ENCODE measurements around the gene NCBP2.

Gene NCBP2

DNA sequence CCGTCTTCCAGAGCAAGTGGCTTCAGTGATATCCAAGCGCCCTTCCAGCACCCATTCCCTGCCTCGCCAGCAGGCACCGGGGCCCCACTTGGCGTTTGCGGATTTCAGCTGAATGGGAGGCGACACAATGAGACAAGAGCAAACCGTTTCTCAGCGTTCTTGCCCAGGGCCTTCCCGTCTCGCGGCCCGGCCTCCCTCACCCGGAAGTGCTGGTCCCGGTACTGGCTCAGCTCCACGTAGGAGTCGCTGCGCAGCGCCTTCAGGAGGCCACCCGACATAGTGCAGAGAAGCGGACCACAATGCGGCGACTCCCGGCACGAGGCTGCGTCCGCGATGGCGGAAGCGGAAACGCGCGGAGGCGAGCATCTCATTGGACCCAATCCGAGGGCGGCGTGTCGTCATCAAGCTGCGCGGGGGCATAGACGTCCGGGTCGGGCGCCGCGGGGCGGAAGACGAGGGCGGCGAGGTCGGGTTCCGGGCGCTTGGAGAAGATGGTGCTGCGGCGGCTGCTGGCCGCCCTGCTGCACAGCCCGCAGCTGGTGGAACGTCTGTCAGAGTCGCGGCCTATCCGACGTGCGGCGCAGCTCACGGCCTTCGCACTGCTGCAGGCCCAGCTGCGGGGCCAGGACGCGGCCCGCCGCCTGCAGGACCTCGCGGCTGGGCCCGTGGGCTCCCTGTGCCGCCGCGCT lies at the start of gene NCBP2:
TSS of gene NCBP2 (minus strand) at position 303 of the 689 bp plus-strand sequence. CDS start at position 278, 25 bp downstream.
- peak; percentile 96 for DNase-seq (ENCODE audit: low spot score)

DNA sequence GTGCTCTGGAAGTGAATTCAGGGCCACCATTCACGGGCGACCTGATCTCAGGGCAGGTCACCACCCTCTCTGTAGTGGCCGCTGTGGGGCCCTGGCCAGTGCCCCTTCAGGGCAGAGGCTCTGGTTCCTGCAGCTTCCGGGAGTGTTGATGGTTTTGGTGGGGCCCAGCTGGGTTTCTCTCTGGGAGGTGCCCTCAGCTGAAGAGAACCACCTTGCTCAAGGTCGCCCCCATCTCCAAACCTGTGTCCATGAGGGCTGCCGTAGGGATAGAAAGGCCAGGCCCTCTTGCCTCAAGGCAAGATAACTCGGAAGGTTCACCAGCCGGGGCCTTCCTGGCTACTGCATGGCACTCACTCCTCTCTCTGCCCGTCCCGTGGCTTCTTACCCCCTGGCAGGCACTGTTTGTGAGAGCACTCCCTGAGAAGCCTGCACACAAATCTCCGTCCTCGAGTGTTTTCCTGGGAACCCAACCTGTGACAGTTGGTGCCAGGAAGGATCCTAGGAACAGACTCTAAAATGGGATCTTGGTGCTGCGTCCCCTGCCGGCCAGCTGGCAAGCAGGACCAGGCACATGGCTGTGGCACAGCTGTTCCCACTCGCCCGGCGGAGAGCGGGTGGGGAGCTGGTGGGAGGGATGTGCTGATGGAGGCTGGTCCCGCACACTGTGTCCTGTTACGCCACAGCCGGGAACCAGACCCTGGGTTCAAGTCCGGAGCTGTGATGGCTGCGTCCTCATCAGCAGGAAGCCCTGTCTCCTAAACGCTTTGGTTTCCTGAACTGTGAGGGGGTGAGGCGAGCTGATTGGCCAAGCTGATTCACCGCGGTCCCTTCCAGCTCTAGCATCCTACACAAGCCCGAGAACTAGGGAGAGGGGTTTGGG lies 49.5 kb upstream of the NCBP2 start:
- no peak for DNase-seq (ENCODE audit: low spot score)

- DNase-seq (ENCODE audit: low spot score) = no peak
Observed at GRCh38 chr3:196990601-196991007, 48.3 kb upstream of the NCBP2 start.

DNA sequence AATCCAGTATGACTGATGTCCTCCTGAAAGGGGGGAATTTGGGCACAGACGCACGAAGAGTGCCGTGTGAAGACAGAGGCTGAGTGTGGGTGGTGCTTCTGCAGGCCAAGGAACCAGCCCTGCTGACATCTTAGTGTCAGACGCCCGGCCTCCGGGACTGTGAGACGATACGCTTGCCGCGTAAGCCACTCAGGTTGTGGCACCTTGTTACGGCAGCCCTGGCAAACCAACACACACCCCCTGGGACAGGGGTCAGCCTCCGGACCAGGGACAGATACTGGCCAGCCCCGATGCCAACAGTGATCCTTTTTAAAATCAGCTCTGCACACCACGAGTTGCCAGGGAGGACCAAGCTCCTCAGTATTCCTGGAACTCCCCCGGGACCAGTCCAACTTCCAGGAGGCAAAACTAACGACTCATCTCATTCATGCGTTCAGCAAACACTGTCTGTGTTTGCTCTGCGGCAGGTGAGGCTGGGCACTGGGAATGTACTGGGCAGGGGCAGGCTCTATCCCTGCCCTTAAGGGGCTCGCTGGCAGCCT lies 47.5 kb upstream of the NCBP2 start:
- DNase-seq (ENCODE audit: low spot score) = no peak

GRCh38 chr3:196988241-196989029 lies 46.1 kb upstream of the NCBP2 start:
- DNase-seq (ENCODE audit: low spot score) = peak; percentile 47

GRCh38 chr3:196987022-196987421 lies 44.7 kb upstream of the NCBP2 start:
- DNase-seq (ENCODE audit: low spot score) = no peak

GRCh38 chr3:196985954-196986885 lies 43.9 kb upstream of the NCBP2 start:
- no peak for DNase-seq (ENCODE audit: low spot score)

DNA sequence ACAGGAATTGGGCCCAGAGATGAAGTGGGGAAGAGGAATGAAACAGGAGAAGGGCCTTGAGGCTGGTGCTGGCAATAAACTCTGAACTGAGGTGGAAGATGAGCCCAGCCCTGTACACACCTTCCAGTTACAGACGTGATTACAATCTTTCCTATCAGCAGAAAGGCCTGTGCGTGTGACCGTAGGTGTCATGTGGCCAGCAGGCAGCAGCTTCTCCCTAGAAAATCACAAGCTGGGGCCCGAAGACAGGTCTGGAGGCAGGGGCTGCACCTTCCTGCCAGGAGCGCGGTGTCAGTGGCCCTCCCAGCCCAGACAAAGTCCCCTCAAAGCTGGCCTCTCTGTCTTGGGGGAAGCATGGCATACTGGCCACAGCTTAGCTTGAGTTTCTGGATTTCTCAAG lies 43.0 kb upstream of the NCBP2 start:
- no peak for DNase-seq (ENCODE audit: low spot score)

DNA sequence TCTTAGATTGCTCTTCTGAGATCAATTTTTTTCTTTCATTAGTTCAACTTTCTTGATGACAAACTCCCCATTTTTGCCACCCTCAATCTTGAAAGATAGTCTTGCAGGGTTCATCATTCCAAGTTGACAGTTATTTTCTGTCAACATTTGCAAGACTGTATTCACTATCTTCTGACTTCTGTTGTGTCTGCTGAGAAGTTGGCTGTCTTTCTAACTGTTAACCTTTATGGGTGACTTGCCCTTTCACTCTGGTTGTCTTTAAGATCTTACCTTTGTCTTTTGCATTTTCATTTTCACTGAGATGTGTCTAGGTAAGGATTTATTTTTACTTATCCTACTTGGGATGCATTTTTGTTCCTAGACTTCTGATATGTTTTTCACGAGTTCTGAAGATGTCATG lies 40.9 kb upstream of the NCBP2 start:
- DNase-seq (ENCODE audit: low spot score) = no peak

- no peak for DNase-seq (ENCODE audit: low spot score)
Observed at GRCh38 chr3:196981657-196982056, 39.3 kb upstream of the NCBP2 start.

DNA sequence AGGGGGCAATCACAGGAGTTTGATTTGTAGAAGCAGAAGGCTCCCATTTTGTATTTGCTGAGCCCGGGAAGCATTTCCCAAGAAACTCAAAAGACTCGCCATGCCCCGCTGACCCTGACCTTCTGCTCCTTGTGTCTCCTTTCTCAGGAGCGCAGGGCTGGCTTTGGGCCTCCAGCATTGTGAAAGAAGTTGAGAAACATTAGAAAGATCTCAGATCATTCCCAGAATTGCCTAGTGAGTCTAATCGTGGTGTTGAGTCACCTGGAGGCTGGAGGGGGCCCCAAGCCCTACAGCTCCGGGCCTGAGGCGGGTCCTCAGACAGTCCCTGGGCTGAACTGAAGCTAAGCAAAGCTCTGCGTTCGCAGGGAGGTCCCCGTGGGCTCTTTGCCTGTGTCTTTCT lies 37.2 kb upstream of the NCBP2 start:
- peak; percentile 33 for DNase-seq (ENCODE audit: low spot score)

- DNase-seq (ENCODE audit: low spot score) = no peak
Observed at GRCh38 chr3:196976941-196977340, 34.6 kb upstream of the NCBP2 start.

GRCh38 chr3:196975349-196975748 lies 33.0 kb upstream of the NCBP2 start:
- DNase-seq (ENCODE audit: low spot score) = no peak

- no peak for DNase-seq (ENCODE audit: low spot score)
Observed at GRCh38 chr3:196974661-196975060, 32.3 kb upstream of the NCBP2 start.

DNA sequence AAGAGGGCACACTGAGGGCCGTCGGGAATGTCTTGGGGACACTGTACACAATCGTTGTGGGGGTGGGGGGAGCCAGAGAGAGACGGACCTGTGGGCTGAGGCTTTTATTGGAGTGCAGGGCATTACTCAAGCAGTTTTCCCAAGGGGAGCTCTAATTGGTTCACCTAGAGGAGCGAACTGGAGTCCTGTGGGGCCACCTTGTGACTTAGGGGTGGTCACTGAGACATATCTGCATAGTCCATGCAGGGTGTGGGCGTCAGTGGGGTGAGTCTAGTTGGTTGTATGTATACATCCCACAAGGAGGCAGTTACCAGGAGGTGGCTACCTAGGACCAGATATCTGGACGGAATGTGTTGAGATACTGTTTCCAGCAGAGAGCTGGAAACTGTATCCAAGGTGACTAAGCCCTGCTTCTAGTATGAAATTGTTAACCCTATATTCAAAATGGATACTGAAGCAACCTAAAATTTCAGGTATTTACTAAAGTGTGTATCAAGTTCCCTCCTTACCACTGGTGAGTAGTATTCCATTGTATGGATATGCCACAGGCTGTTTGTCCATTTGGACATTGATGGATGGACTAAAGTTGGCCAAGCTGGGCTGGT lies 28.9 kb upstream of the NCBP2 start:
- no peak for DNase-seq (ENCODE audit: low spot score)

GRCh38 chr3:196970547-196971093 lies 28.3 kb upstream of the NCBP2 start:
- DNase-seq (ENCODE audit: low spot score) = no peak

DNA sequence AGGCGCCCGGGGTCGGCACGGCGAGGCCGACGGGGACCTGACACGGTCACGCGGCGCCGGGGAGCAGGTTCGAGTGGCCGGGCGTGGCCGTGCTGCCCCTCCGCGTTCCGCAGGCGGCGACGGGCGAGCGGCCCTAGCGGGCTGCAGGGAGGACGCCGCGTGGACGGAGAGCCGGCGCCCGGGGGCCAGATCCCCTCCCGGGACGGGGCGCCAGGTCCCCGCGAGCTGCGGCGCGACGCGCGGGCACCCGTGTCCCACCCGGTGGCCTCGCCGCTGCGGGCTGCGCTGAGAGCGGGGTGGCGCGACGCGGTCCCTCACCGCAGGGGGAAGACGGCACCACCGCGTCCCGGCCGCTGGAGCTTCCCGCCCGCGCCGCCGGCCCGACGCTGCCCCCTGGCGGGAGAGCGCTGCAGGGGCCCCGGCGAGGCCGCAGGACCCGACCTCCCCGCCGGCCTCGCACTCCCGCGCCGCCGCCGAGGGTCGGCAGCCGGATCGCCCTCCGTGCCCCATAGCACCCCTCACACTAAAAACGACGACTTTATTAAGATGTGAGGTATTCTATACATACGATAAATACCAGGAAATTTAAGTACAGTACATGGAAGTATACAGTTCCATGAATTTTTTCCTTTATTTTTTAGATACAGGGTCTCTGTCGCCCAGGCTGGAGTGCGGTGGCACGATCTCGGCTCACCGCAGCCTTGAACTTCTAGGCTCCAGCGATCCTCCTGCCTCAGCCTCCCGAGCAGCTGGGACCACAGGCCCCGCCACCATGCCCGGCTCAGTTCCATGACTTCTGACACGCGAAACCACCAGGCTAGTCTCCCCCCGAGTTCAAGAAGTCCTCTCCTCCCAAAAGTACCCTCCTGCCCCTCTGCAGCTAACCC lies 27.6 kb upstream of the NCBP2 start:
- peak; percentile 97 for DNase-seq (ENCODE audit: low spot score)

DNA sequence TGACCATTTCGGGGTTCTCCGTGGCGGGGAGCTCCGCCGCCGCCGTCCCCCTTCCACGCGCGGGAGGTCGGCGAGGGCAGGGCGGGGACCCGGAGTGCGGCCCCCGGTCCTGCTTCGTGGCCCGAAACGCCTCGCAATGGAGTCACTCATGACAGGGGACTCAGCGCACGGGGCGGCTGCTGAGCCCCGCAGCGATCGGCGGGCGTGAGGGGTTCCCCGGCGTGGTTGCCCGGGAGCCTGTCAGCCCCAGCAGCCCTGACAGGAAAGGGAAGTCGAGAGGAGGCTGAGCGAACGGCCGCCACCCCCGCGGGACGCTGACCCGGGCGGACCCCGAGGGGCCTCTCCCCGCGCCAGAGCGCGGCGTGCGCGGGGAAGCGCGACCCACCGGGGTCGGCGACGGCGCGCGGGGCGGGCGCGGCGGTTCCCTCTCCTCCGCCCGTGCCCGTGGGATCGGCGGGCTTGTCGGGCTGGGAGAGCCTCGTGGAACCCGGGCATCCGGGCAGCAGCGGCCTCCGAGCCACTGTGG lies 26.9 kb upstream of the NCBP2 start:
- DNase-seq (ENCODE audit: low spot score) = peak; percentile 79
